GM20000 (cell line): Measurements from ENCODE around the gene PHACTR1.

Experiments
- DNase-seq: peaks from one replicate; pipeline ENCODE4 v3.0.0; 2012; ENCODE audit warnings: low spot score
- TF ChIP-seq, protein P1 (sequence below): IDR thresholded peaks from 2 replicates; pipeline ENCODE4 v1.5.1; 2012; ENCODE audit warnings: mild to moderate bottlenecking, control low read depth; ENCODE audit errors: extremely low read depth, missing control alignments

PHACTR1 gene

DNA sequence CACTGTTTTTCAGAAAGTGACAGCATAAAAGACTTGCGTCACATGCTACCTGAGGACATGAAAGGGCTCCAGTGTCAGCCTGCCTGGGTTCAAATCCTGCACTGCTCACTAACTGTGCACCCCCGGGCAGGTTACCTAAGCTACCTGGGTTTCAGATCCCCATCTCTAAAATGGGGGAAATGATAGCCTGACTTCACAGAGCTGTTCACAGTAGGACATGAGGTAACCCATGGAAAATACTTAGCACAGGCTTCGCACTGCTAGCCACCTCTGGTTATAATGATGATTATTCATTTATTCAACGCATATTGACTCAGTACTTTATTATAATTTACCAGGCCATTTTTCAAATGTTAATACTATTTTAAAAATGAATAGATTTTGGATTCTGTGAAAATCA lies 588.7 kb downstream of the PHACTR1 start:
- DNase-seq = no peak
- TF ChIP-seq, protein P1, sequence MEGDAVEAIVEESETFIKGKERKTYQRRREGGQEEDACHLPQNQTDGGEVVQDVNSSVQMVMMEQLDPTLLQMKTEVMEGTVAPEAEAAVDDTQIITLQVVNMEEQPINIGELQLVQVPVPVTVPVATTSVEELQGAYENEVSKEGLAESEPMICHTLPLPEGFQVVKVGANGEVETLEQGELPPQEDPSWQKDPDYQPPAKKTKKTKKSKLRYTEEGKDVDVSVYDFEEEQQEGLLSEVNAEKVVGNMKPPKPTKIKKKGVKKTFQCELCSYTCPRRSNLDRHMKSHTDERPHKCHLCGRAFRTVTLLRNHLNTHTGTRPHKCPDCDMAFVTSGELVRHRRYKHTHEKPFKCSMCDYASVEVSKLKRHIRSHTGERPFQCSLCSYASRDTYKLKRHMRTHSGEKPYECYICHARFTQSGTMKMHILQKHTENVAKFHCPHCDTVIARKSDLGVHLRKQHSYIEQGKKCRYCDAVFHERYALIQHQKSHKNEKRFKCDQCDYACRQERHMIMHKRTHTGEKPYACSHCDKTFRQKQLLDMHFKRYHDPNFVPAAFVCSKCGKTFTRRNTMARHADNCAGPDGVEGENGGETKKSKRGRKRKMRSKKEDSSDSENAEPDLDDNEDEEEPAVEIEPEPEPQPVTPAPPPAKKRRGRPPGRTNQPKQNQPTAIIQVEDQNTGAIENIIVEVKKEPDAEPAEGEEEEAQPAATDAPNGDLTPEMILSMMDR = no peak

DNA sequence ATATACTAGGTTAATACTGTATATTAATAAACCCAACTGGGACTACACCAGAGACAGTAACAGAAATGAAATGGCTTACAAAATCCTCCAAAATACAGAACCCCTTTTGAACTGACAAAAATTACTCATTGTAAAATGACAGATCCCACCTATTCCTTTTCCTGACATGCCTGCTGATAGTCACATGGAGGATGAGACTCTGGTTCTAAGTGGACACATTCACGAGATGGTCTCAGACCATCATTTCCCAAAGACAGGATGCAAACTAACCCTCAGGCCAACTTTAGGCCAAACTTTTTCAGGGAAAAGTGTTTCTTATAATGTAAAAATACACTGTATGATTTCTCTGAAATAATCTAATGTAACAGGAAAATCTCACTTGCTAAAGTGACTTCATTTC lies 589.2 kb downstream of the PHACTR1 start:
- no peak for DNase-seq
- TF ChIP-seq, protein P1 = no peak

DNA sequence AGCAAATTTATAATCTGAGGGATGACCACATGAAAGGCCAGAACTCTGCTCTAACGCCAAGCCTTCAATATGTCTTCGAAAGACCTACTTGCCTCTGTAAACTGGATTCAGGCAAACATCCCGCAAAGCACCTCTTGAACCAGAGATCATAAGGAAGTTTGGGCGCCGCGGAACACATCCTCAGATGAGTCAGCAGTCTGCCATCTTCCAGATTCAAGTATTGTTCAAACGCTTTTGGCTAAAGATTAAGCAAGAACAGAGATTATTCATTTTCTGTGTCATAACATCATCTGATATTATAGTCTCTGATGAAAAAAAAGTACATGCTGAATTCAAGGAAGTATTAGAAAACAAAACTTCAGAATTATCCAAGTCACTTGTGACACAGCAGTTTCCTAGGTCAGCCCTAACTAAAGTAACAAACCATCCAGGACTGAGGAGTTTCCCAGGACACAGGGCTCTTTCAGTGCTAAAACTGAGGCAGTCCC lies 591.0 kb downstream of the PHACTR1 start:
- TF ChIP-seq, protein P1 = no peak
- DNase-seq = no peak

DNA sequence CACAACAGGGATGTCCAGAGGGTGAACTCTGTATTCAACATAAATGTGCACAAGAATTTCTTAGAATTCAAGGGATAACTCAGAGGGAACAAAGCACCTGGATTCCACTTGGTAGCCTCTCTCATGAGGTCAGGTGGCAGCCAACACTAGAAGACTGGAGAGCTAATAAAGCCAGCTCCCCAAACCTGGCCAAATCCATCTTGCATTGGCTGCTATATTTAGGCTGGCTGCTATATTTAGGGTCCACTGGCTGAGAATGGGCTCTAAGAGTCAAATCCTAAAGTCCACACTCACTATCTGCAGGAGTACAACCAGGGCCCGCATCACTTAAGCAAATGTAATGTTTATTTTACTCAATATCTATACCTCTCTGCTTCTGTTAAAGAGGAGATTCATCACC lies 591.8 kb downstream of the PHACTR1 start:
- TF ChIP-seq, protein P1 = no peak

DNA sequence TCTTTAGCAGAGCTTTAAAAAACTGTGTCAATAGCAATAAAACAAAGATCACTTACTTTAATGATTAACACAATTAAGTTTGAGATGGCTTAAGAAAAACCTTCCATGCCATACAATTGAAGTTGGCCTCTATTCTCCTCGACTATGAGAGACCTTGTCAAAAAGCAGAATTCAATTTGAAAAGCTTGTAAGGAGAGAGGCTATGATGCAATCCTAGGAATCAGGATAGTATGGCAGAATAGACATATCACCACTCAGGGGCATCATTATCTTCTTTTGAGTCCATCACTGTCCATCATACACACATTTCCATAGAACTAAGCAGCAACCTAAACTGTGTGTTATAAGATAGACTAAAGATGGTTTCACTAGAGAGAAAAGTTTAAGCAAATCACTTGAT lies 594.6 kb downstream of the PHACTR1 start:
- TF ChIP-seq, protein P1 = no peak
- DNase-seq = no peak

More for the DNA sequence above, 591.8 kb downstream of the PHACTR1 start:
- no peak for DNase-seq

DNA sequence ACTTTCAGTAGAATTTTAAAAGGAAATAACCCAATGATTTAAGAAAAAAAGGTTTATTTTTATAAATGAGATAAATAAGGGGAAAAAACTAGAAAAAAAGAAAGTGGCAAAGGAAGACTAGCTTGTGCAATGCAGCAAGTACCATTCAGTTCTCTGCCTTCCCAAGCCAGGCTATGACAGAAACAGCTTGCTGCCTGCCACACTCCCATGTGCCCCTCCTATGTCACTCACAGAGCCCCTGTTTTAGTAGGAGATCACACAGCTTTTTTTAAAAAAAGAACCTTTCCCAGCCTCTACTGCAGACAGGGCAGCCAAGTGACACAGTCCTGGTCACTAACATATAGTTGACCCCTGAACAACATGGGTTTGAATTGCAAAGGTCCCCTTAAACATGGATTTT lies 598.2 kb downstream of the PHACTR1 start:
- TF ChIP-seq, protein P1 = no peak
- no peak for DNase-seq

DNA sequence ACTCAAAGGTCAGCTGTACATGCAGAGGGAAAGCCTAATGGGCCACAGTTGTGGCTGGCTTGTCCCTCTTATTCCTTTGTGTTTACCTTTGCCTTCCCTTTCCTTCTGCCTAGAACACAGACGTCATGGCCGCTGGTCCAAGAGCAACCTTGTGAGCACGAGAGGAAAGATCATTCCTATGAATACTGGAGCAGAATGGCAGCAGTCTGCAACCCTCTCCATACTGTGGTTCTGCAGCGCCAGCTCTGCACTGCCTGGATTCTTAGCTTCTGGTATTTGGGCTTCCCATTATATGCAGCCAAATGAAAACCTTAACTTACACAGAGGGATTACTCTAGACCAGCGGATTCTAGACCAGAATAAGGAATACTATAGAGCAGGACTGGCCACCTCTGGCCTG lies 599.3 kb downstream of the PHACTR1 start:
- no peak for DNase-seq
- TF ChIP-seq, protein P1 = no peak
